SU-DHL-6 (cell line): ENCODE measurements around the gene BANK1.

ENCODE experiments used
- H2AFZ ChIP-seq: fragments of 200-600 bp; sonication (generic); 2 replicates; pipeline ENCODE4 v1.6.1; 2014; ENCODE audit warnings: low read depth, mild to moderate bottlenecking, moderate library complexity, mixed read lengths, antibody characterized with exemption, low read length; ENCODE audit not compliant: severe bottlenecking
- H3F3A ChIP-seq: fragments of 200-600 bp; shearing (Covaris generic); 2 replicates; pipeline ENCODE4 v1.6.0; 2016; ENCODE audit warnings: antibody characterized with exemption, mild to moderate bottlenecking; ENCODE audit not compliant: insufficient read depth
- H3K27ac ChIP-seq: fragments of 200-600 bp; sonication (generic); 2 replicates; pipeline ENCODE4 v1.5.1; 2016; ENCODE audit warnings: low read depth, mild to moderate bottlenecking, low read length, moderate library complexity, mixed read lengths
- H3K27me3 ChIP-seq: fragments of 200-600 bp; sonication (generic), shearing (Covaris generic); 2 replicates; pipeline ENCODE4 v1.6.0; 2014; ENCODE audit warnings: mild to moderate bottlenecking, low read length
- H3K36me3 ChIP-seq: fragments of 200-600 bp; sonication (generic); 2 replicates; pipeline ENCODE4 v1.6.1; 2014; ENCODE audit warnings: mild to moderate bottlenecking, low read length, mixed read lengths
- H3K4me2 ChIP-seq: fragments of 300-600, 200-600 bp; shearing (Covaris generic), sonication (generic); 2 replicates; pipeline ENCODE4 v1.6.0; 2014; ENCODE audit warnings: low read length, low read depth, mild to moderate bottlenecking; ENCODE audit not compliant: poor library complexity, severe bottlenecking
- H3K4me3 ChIP-seq: fragments of 200-600 bp; sonication (generic); 2 replicates; pipeline ENCODE4 v1.5.1; 2014; ENCODE audit warnings: antibody characterized with exemption, low read length, mild to moderate bottlenecking, mixed read lengths; ENCODE audit not compliant: insufficient read depth, poor library complexity, severe bottlenecking
- H3K79me2 ChIP-seq: fragments of 200-600 bp; sonication (generic); 2 replicates; pipeline ENCODE4 v1.6.1; 2014; ENCODE audit warnings: mild to moderate bottlenecking, low read length, moderate library complexity; ENCODE audit not compliant: insufficient read depth
- H3K9ac ChIP-seq: fragments of 200-600 bp; sonication (generic); 2 replicates; pipeline ENCODE4 v1.7.0; 2014; ENCODE audit warnings: mild to moderate bottlenecking, low read length
- H3K9me2 ChIP-seq: fragments of 200-600 bp; sonication (generic); replicated peaks from 2 replicates; pipeline ENCODE4 v1.6.1; 2014; ENCODE audit warnings: low read length; ENCODE audit not compliant: insufficient read depth
- H3K9me3 ChIP-seq: fragments of 200-600 bp; sonication (generic); 2 replicates; pipeline ENCODE4 v1.6.1; 2014; ENCODE audit warnings: low read length, mixed read lengths; ENCODE audit not compliant: insufficient read depth
- H4K20me1 ChIP-seq: fragments of 200-600 bp; sonication (generic); 2 replicates; pipeline ENCODE4 v1.6.1; 2014; ENCODE audit warnings: low read depth, mild to moderate bottlenecking, antibody characterized with exemption, low read length, moderate library complexity, mixed read lengths
- CTCF ChIP-seq: fragments of 200-600 bp; sonication (generic); IDR thresholded peaks from one replicate; pipeline ENCODE4 v1.5.1; 2017; ENCODE audit warnings: antibody characterized with exemption, mild to moderate bottlenecking, low read length, moderate library complexity; ENCODE audit not compliant: insufficient read depth, poor library complexity, severe bottlenecking
- EZH2phosphoT487 ChIP-seq: fragments of 200-600 bp; sonication (generic), shearing (Covaris generic); conservative IDR thresholded peaks from 2 replicates; pipeline ENCODE4 v1.6.1; 2018; ENCODE audit warnings: mild to moderate bottlenecking, antibody characterized with exemption, low read length, moderate library complexity, mixed read lengths

Gene BANK1

GRCh38 chr4:101942891-101943290, 152.4 kb downstream of the BANK1 start:
- no peaks in the 10 kb centered on the region for H4K20me1 ChIP-seq
- H3K27ac ChIP-seq, result no peak overlapping the region
- H3K9me2 ChIP-seq, result no peaks in the 10 kb centered on the region
- no peak overlapping the region for H2AFZ ChIP-seq
- no peaks in the 10 kb centered on the region for H3K79me2 ChIP-seq
- no peak overlapping the region for H3K9ac ChIP-seq
- no peaks in the 10 kb centered on the region for H3K9me3 ChIP-seq
- TF ChIP-seq CTCF (no peak), EZH2phosphoT487 (no peak)
- H3K27me3 ChIP-seq, result no peaks in the 10 kb centered on the region
- no peaks in the 10 kb centered on the region for H3F3A ChIP-seq
- H3K4me3 ChIP-seq, result no peak overlapping the region
- no peak overlapping the region for H3K4me2 ChIP-seq
- H3K36me3 ChIP-seq, result no peaks in the 10 kb centered on the region

- Histone ChIP-seq H4K20me1 (no peaks in the 10 kb centered on the region), H3K79me2 (no peaks in the 10 kb centered on the region), H3K27ac (no peak overlapping the region), H3K9me2 (no peaks in the 10 kb centered on the region), H3K36me3 (no peaks in the 10 kb centered on the region), H3K4me2 (no peak overlapping the region), H3F3A (no peaks in the 10 kb centered on the region), H3K9ac (no peak overlapping the region), H3K27me3 (no peaks in the 10 kb centered on the region), H2AFZ (no peak overlapping the region), H3K4me3 (no peak overlapping the region), H3K9me3 (no peaks in the 10 kb centered on the region)
- TF ChIP-seq EZH2phosphoT487, result no peak
These were observed 154.1 kb downstream of the BANK1 start for GRCh38 chr4:101944649-101945048.

- no peaks in the 10 kb centered on the region for H3K9me3 ChIP-seq
- no peaks in the 10 kb centered on the region for H3K9me2 ChIP-seq
- H3K36me3 ChIP-seq, result no peaks in the 10 kb centered on the region
- TF ChIP-seq EZH2phosphoT487 (no peak), CTCF (no peak)
- no peaks in the 10 kb centered on the region for H3K27me3 ChIP-seq
- no peaks in the 10 kb centered on the region for H3K79me2 ChIP-seq
- no peak overlapping the region for H3K9ac ChIP-seq
- H3F3A ChIP-seq, result no peaks in the 10 kb centered on the region
- no peak overlapping the region for H3K4me3 ChIP-seq
- H3K27ac ChIP-seq, result no peak overlapping the region
- no peak overlapping the region for H3K4me2 ChIP-seq
- no peak overlapping the region for H2AFZ ChIP-seq
- no peaks in the 10 kb centered on the region for H4K20me1 ChIP-seq
These were observed 157.5 kb downstream of the BANK1 start for GRCh38 chr4:101948055-101948454.

- no peaks in the 10 kb centered on the region for H3F3A ChIP-seq
- TF ChIP-seq CTCF, result no peak
- H4K20me1 ChIP-seq, result no peaks in the 10 kb centered on the region
- no peaks in the 10 kb centered on the region for H3K9me3 ChIP-seq
- no peak overlapping the region for H3K4me2 ChIP-seq
- H3K36me3 ChIP-seq, result no peaks in the 10 kb centered on the region
- H3K4me3 ChIP-seq, result no peak overlapping the region
- H3K79me2 ChIP-seq, result no peaks in the 10 kb centered on the region
- no peak overlapping the region for H2AFZ ChIP-seq
- no peaks in the 10 kb centered on the region for H3K9me2 ChIP-seq
- no peak overlapping the region for H3K9ac ChIP-seq
- no peak overlapping the region for H3K27ac ChIP-seq
- no peaks in the 10 kb centered on the region for H3K27me3 ChIP-seq
These were observed 158.4 kb downstream of the BANK1 start for GRCh38 chr4:101948951-101949350.
